DND-41 (cell line): ENCODE results near the gene RTN4RL2.

ENCODE experiments used
- ATAC-seq: fragments of 200-7000 bp; cut with Tn5 transposase; 3 replicates; pipeline ENCODE4 v1.9.1; 2021; ENCODE audit warnings: low read depth; ENCODE audit not compliant: insufficient read depth
- DNase-seq: peaks from one replicate; pipeline ENCODE4 v3.0.0-alpha.2; 2020
- H2AFZ ChIP-seq: 2 replicates; pipeline ENCODE4 v1.6.0; 2012; ENCODE audit warnings: low read depth, low read length
- H3K27ac ChIP-seq: 2 replicates; pipeline ENCODE4 v1.5.1; 2012; ENCODE audit warnings: low read length, inconsistent platforms
- H3K27me3 ChIP-seq: fragments of 200-600 bp; sonication (generic); 2 replicates; pipeline ENCODE4 v1.6.0; 2012; ENCODE audit warnings: low read length, mild to moderate bottlenecking, inconsistent platforms; ENCODE audit not compliant: insufficient read depth, poor library complexity
- H3K36me3 ChIP-seq: 2 replicates; pipeline ENCODE4 v1.5.1; 2012; ENCODE audit warnings: low read length, inconsistent platforms; ENCODE audit not compliant: insufficient read depth
- H3K4me1 ChIP-seq: 2 replicates; pipeline ENCODE4 v1.5.1; 2012; ENCODE audit warnings: mild to moderate bottlenecking, low read length; ENCODE audit not compliant: insufficient read depth
- H3K4me2 ChIP-seq: 2 replicates; pipeline ENCODE4 v1.6.0; 2012; ENCODE audit warnings: mild to moderate bottlenecking, moderate library complexity, low read length, inconsistent platforms; ENCODE audit not compliant: insufficient read depth
- H3K4me3 ChIP-seq, 2 experiments: fragments of 200-600 bp in 1 of 2; shearing (Covaris generic) in 1 of 2; 2 replicates each; pipeline ENCODE4 v1.5.1; 2012 to 2016; ENCODE audit warnings: inconsistent platforms in 2 of 2, low read length in 2 of 2, mild to moderate bottlenecking in 2 of 2, low read depth in 1 of 2, moderate library complexity in 1 of 2
- H3K79me2 ChIP-seq: 2 replicates; pipeline ENCODE4 v1.6.0; 2012; ENCODE audit warnings: low read length, inconsistent platforms; ENCODE audit not compliant: insufficient read depth
- H3K9ac ChIP-seq: 2 replicates; pipeline ENCODE4 v1.6.0; 2012; ENCODE audit warnings: low read depth, mild to moderate bottlenecking, inconsistent platforms, low read length, moderate library complexity
- H3K9me3 ChIP-seq: 2 replicates; pipeline ENCODE4 v1.5.1; 2012; ENCODE audit warnings: low read length, moderate library complexity, mild to moderate bottlenecking, inconsistent platforms; ENCODE audit not compliant: insufficient read depth, severe bottlenecking
- H4K20me1 ChIP-seq: 2 replicates; pipeline ENCODE4 v1.6.0; 2012; ENCODE audit warnings: low read length; ENCODE audit not compliant: insufficient read depth
- EZH2 ChIP-seq: IDR thresholded peaks from 3 replicates; pipeline ENCODE4 v1.6.1; 2012; ENCODE audit warnings: borderline replicate concordance, low read depth, mild to moderate bottlenecking, moderate library complexity, low read length, inconsistent platforms; ENCODE audit not compliant: severe bottlenecking
- TF ChIP-seq, protein P1 (sequence below): IDR thresholded peaks from 2 replicates; pipeline ENCODE4 v1.5.1; 2012; ENCODE audit warnings: borderline replicate concordance, low read length, moderate library complexity, mild to moderate bottlenecking; ENCODE audit not compliant: poor library complexity, severe bottlenecking; ENCODE audit errors: extremely low read depth

Gene RTN4RL2

DNA sequence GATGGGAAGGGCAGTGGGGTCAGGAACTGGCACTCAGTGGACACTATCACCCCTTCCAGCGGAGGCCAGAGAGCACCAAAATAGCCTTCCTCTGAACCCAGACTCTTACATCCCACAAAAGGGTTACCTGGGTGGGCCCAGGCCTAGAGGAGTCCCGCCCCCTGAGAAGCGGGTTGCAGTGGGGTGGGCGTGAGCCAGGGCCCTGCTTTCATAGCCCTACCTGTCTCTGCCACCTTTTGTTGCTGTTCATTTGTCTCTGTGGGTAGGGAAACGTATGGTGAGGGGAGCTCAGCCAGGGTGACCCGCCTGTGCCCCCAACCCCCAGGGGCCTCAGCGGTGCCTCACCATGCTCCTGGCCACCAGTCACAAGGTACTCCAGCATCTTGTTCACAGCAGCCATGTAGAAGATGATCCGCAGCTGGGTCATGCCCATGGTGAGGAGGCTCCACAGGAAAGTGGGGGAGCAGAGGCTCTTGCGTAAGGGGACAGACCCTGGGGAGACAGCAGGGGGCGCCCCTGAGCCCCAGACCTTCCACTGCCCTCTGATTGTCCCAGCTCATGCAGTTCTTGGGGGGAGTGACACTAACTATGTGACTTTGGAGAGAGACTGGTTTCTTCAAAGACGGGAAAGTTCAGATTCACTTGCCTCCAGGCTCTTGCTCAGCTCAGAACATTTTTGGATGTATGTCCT, 31.2 kb downstream of the RTN4RL2 start:
- H3K79me2 ChIP-seq = no peaks in the 10 kb centered on the region
- H3K9me3 ChIP-seq = no peaks in the 10 kb centered on the region
- H4K20me1 ChIP-seq = no peaks in the 10 kb centered on the region
- H3K36me3 ChIP-seq = peaks cover 8% of the 10 kb centered on the region; the same call in 1 of the 2 replicates
- H3K27me3 ChIP-seq = no peaks in the 10 kb centered on the region
- ATAC-seq (peak; percentile 77), DNase-seq (peak; percentile 67)
- peaks cover 8% of the 10 kb centered on the region for H3K4me1 ChIP-seq
- no peak overlapping the region for H3K4me3 ChIP-seq
- no peak overlapping the region for H2AFZ ChIP-seq
- H3K4me2 ChIP-seq = no peak overlapping the region
- no peak overlapping the region for H3K27ac ChIP-seq
- no peak for TF ChIP-seq EZH2
- TF ChIP-seq, protein P1, sequence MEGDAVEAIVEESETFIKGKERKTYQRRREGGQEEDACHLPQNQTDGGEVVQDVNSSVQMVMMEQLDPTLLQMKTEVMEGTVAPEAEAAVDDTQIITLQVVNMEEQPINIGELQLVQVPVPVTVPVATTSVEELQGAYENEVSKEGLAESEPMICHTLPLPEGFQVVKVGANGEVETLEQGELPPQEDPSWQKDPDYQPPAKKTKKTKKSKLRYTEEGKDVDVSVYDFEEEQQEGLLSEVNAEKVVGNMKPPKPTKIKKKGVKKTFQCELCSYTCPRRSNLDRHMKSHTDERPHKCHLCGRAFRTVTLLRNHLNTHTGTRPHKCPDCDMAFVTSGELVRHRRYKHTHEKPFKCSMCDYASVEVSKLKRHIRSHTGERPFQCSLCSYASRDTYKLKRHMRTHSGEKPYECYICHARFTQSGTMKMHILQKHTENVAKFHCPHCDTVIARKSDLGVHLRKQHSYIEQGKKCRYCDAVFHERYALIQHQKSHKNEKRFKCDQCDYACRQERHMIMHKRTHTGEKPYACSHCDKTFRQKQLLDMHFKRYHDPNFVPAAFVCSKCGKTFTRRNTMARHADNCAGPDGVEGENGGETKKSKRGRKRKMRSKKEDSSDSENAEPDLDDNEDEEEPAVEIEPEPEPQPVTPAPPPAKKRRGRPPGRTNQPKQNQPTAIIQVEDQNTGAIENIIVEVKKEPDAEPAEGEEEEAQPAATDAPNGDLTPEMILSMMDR = peak; percentile 80
- H3K9ac ChIP-seq = no peak overlapping the region

DNA sequence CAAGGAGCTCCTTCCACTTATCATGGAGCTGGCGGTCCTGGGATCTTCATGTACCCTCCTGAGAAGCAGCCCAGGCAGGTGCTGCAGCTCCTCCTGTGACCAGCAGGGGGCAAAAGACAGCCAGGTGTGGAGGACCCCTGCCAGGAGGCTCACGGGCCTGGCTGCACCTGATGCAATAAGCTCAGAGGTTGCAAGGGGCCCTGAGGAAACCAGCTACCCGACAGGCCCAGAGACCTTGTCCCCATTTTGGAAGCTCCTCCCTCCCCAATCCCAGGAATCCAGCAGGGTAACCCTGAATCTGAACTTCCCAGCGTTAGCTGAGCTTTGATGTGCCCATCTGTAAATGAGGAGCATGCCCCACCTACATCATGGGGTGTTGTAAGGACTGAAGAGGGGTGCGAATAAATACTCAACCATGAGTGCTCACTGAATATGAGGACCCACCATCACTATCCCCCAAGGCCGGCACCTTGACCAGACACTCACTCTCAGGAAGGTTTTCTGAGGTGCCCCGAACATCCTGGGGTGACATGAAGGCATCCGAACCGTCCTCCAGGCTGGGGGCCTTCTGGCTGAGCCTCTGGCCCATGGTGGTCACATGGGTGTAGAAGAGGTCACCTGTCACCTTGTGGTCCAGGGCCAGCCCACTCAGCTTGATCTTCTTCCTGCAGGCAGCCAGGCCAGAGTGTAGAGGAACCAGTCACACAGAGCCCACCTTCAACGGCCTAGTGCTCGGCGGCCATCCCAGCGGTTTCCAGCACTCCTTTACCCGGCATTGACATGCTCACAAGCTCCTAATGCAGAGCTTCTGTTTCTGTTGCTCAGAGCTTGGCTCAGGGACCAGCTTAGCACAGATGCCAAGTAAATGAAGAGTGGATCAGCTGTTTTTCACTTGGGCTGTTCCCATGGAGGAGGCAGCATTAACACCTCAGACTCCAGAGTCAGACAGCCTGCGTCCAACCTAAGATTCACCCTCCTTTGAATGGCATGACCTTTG, 33.5 kb downstream of the RTN4RL2 start:
- peak; percentile 81 for ATAC-seq
- Histone ChIP-seq H3K27ac (peak overlapping the region; percentile 59; the same call in 1 of the 2 replicates), H3K79me2 (no peaks in the 10 kb centered on the region), H3K4me1 (peaks cover 8% of the 10 kb centered on the region), H3K9ac (peak overlapping the region; percentile 11; the same call in 1 of the 2 replicates), H2AFZ (no peak overlapping the region), H3K4me3 (no peak overlapping the region), H3K36me3 (peaks cover 8% of the 10 kb centered on the region; the same call in 1 of the 2 replicates), H3K4me2 (no peak overlapping the region), H3K9me3 (no peaks in the 10 kb centered on the region), H3K27me3 (no peaks in the 10 kb centered on the region), H4K20me1 (no peaks in the 10 kb centered on the region)
- DNase-seq = peak; percentile 76
- TF ChIP-seq, protein P1 = peak; percentile 96
- no peak for TF ChIP-seq EZH2

DNA sequence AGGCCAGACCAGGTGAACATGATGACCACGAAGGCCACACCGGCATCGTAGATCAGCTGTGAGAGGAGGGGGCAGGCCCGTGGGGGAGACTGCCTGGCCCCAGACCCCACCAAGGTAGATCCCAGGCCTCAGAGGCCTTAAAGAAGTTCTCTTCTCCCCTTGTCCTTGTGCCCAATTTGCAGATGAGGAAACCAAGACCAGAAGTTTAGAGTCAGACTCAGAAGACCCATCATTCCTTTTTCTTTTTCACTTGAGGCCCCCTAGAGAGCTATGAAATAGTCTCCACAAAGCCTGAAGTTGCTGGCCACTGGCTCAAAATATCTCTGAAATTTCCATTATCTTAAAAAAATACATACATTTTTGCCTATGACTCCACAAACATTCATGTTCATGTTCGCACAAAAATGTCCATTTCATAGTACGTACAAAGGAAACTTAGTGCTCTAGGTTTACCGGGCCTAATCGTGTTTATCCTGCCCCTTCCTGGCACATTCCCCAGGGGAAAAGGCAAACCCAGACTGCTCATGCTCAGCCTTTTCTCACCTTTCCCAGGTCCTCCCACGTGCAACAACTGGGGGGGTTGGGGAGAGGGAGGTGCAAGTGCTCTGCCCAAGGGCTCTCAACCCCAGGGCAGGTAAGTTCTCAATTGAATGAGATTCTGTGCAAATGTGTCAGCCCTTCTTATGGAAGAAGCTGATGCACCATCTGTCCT, 35.9 kb downstream of the RTN4RL2 start:
- H3K9ac ChIP-seq = no peak overlapping the region
- DNase-seq = no peak
- no peaks in the 10 kb centered on the region for H4K20me1 ChIP-seq
- H3K4me3 ChIP-seq = no peak overlapping the region
- peaks cover 8% of the 10 kb centered on the region; the same call in 1 of the 2 replicates for H3K36me3 ChIP-seq
- H3K79me2 ChIP-seq = no peaks in the 10 kb centered on the region
- H2AFZ ChIP-seq = no peak overlapping the region
- no peaks in the 10 kb centered on the region for H3K27me3 ChIP-seq
- no peaks in the 10 kb centered on the region for H3K9me3 ChIP-seq
- H3K27ac ChIP-seq = no peak overlapping the region
- TF ChIP-seq EZH2 = no peak
- TF ChIP-seq, protein P1 = no peak
- H3K4me1 ChIP-seq = peaks cover 8% of the 10 kb centered on the region
- ATAC-seq = no peak
- no peak overlapping the region for H3K4me2 ChIP-seq
